CD14-positive monocyte (primary cell): ENCODE results near the gene DNAJC5. TPM values are rescaled to one million over a fixed set of nuclear protein-coding genes. Genes with fewer than 3 reads are reported as not detected.
"Not testable (repeated sequence)": the region's sequence is repeated elsewhere in the genome, so short reads cannot be mapped to it uniquely, and the experiment has no call there.

Experiments
- DNase-seq, 3 donors: peaks; one replicate each; pipeline ENCODE4 v3.0.0-alpha.2; 2011 to 2022
- H2AFZ ChIP-seq: 2 replicates; pipeline ENCODE4 v1.6.0; 2012; ENCODE audit warnings: mild to moderate bottlenecking, low read depth, low read length, inconsistent platforms; ENCODE audit not compliant: insufficient read depth, poor library complexity, severe bottlenecking
- H3K27ac ChIP-seq, 2 donors: 1 replicate in 1 of 2; 2 replicates in 1 of 2; pipeline ENCODE4 v1.5.1; 2012 to 2013; ENCODE audit warnings: low read length in 2 of 2, control low read depth in 1 of 2, inconsistent platforms in 1 of 2, low read depth in 1 of 2, mild to moderate bottlenecking in 1 of 2
- H3K27me3 ChIP-seq, 2 donors: one replicate each; pipeline versions ENCODE4 v1.6.0 to v1.6.1; 2011 to 2013; ENCODE audit warnings: low read length in 2 of 2; ENCODE audit not compliant: control insufficient read depth in 2 of 2, insufficient read depth in 2 of 2
- H3K36me3 ChIP-seq, 2 donors: replicated peaks in 1 of 2; 1 replicate in 1 of 2; 2 replicates in 1 of 2; pipeline versions ENCODE4 v1.5.1 to v1.6.1; 2012 to 2013; ENCODE audit warnings: low read length in 2 of 2, control low read depth in 1 of 2, inconsistent platforms in 1 of 2, mild to moderate bottlenecking in 1 of 2; ENCODE audit not compliant: insufficient read depth in 2 of 2, control insufficient read depth in 1 of 2
- H3K4me1 ChIP-seq, 2 donors: 1 replicate in 1 of 2; 2 replicates in 1 of 2; pipeline versions ENCODE4 v1.5.1 to v1.6.1; 2012 to 2013; ENCODE audit warnings: low read length in 2 of 2, control low read depth in 1 of 2, inconsistent platforms in 1 of 2, mild to moderate bottlenecking in 1 of 2, moderate library complexity in 1 of 2; ENCODE audit not compliant: insufficient read depth in 2 of 2, control insufficient read depth in 1 of 2
- H3K4me2 ChIP-seq: replicated peaks from 2 replicates; pipeline ENCODE3; 2012; ENCODE audit warnings: low read length, moderate library complexity, mild to moderate bottlenecking; ENCODE audit not compliant: poor library complexity, severe bottlenecking; ENCODE audit errors: extremely low read depth
- H3K4me3 ChIP-seq, 3 experiments: fragments of 200-600 bp in 1 of 3; sonication (generic) in 1 of 3; replicated peaks in 1 of 3; 1 replicate in 2 of 3; 2 replicates in 1 of 3; pipeline ENCODE4 v1.5.1; 2011 to 2013; ENCODE audit warnings: low read length in 3 of 3, mild to moderate bottlenecking in 3 of 3, control low read depth in 2 of 3, low read depth in 2 of 3, inconsistent platforms in 1 of 3, moderate library complexity in 1 of 3
- H3K79me2 ChIP-seq: 2 replicates; pipeline ENCODE4 v1.6.0; 2012; ENCODE audit warnings: mild to moderate bottlenecking, control low read depth, inconsistent platforms, low read length, moderate library complexity; ENCODE audit not compliant: insufficient read depth
- H3K9ac ChIP-seq: 2 replicates; pipeline ENCODE4 v1.6.0; 2017; ENCODE audit warnings: low read length, mild to moderate bottlenecking; ENCODE audit not compliant: insufficient read depth, poor library complexity, severe bottlenecking
- H3K9me3 ChIP-seq, 2 donors: replicated peaks in 1 of 2; 1 replicate in 1 of 2; 2 replicates in 1 of 2; pipeline versions ENCODE4 v1.5.1 to v1.6.1; 2012 to 2013; ENCODE audit warnings: low read length in 2 of 2, control low read depth in 1 of 2; ENCODE audit not compliant: control insufficient read depth in 1 of 2, insufficient read depth in 1 of 2
- H4K20me1 ChIP-seq: 2 replicates; pipeline ENCODE4 v1.6.0; 2012; ENCODE audit warnings: mild to moderate bottlenecking, low read length, control low read depth, moderate library complexity; ENCODE audit not compliant: insufficient read depth
- H3K27ac Mint-ChIP-seq, 7 donors: one replicate each; pipeline ENCODE4 v1.8.0; 2020; ENCODE audit warnings: mild to moderate bottlenecking in 7 of 7, mixed read lengths in 7 of 7, moderate library complexity in 6 of 7, inconsistent platforms in 2 of 7
- H3K27me3 Mint-ChIP-seq, 3 donors: one replicate each; pipeline ENCODE4 v1.8.0; 2021 to 2022; ENCODE audit warnings: low read depth in 3 of 3, mild to moderate bottlenecking in 3 of 3, mixed read lengths in 3 of 3, moderate library complexity in 3 of 3, inconsistent platforms in 1 of 3
- H3K36me3 Mint-ChIP-seq, 2 donors: one replicate each; pipeline ENCODE4 v1.8.0; 2020; ENCODE audit warnings: mixed read lengths in 2 of 2, inconsistent platforms in 1 of 2, mild to moderate bottlenecking in 1 of 2
- H3K4me1 Mint-ChIP-seq: one replicate; pipeline ENCODE4 v1.8.0; 2020; ENCODE audit warnings: mild to moderate bottlenecking, mixed read lengths
- H3K4me3 Mint-ChIP-seq, 2 donors: one replicate each; pipeline ENCODE4 v1.8.0; 2020; ENCODE audit warnings: mild to moderate bottlenecking in 2 of 2, mixed read lengths in 2 of 2, moderate library complexity in 1 of 2
- H3K9me3 Mint-ChIP-seq, 7 donors: one replicate each; pipeline ENCODE4 v1.8.0; 2020 to 2022; ENCODE audit warnings: mixed read lengths in 7 of 7, mild to moderate bottlenecking in 6 of 7, moderate library complexity in 6 of 7, inconsistent platforms in 2 of 7
- WGBS: methylation state at CpG from one replicate; pipeline ENCODE4 v1.1.5; 2013; ENCODE audit warnings: missing lambda C conversion rate; ENCODE audit not compliant: insufficient coverage; 5-methylcytosine and 5-hydroxymethylcytosine counted together
- intact Hi-C, 2 donors: fragments of 100-400 bp; cut with micrococcal nuclease; formaldehyde crosslinking; loops; one replicate each; pipeline versions ENCODE4 v1.15.0 to v1.15.1; 2023
- polyA plus RNA-seq, 3 donors: library from polyadenylated mRNA; depleted of rRNA in 1 of 3; unstranded in 2 of 3; stranded (reverse) in 1 of 3; fragments of 300-500 nt in 2 of 3; fragments of >200 nt in 1 of 3; fragmentation: Illumina TruSeq in 2 of 3; gene quantifications; 1 replicate in 2 of 3; 2 replicates in 1 of 3; pipeline ENCODE4 v1.2.3, GENCODE V29; 2012 to 2021
- TF ChIP-seq, protein P1 (sequence below): fragments of 200-600 bp; IDR thresholded peaks from one replicate; pipeline ENCODE4 v1.8.0; 2022; ENCODE audit warnings: antibody characterized with exemption, mild to moderate bottlenecking

DNAJC5 gene
- polyA plus RNA-seq, 3 donors, result 5.9 to 44.4 (median 7.4) TPM

DNA sequence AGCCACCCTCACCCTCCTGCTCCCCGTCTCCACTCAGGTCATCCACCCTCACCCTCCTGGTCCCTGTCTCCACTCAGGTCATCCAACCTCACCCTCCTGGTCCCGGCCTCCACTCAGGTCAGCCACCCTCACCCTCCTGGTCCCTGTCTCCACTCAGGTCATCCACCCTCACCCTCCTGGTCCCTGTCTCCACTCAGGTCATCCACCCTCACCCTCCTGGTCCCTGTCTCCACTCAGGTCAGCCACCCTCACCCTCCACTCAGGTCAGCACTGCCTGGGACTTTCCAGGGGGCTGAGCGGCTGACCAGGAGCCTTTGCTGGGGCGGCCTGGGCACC is 41.2 kb upstream of the DNAJC5 start:
- not testable (repeated sequence) for H3K36me3 ChIP-seq, H3K79me2 ChIP-seq, H3K9me3 ChIP-seq, DNase-seq, H3K9me3 Mint-ChIP-seq, H4K20me1 ChIP-seq, H3K36me3 Mint-ChIP-seq
- intact Hi-C loops, result loop anchor here in 1 of 2 donors (10.0 kb wide), 1 partner anchor 49 kb away; no protein-coding TSS in a partner anchor
- H3K27me3 ChIP-seq, result peaks cover 0 to 15% of the 10 kb centered on the region in 2 donors
- peaks cover 47 to 52% of the 10 kb centered on the region in 2 donors for H3K4me1 ChIP-seq
- Mint-ChIP-seq H3K27ac (peak overlapping the region in 6 of 7 donors; percentile 19 to 86 (median 59)), H3K27me3 (peaks cover 10 to 62% (median 46%) of the 10 kb centered on the region in 3 donors), H3K4me3 (peak overlapping the region; percentile 37 to 76), H3K4me1 (peaks cover 43% of the 10 kb centered on the region)
- H3K4me3 ChIP-seq, result peak overlapping the region in 1 of 3 experiments; percentile 55
- peak overlapping the region; percentile 58 for H3K4me2 ChIP-seq
- peak overlapping the region; percentile 67 for H3K9ac ChIP-seq
- WGBS, result 49% methylated on average over 4 of the region's 4 CpGs
- H3K27ac ChIP-seq, result peak overlapping the region; percentile 75
- H2AFZ ChIP-seq, result peak overlapping the region; percentile 76

DNA sequence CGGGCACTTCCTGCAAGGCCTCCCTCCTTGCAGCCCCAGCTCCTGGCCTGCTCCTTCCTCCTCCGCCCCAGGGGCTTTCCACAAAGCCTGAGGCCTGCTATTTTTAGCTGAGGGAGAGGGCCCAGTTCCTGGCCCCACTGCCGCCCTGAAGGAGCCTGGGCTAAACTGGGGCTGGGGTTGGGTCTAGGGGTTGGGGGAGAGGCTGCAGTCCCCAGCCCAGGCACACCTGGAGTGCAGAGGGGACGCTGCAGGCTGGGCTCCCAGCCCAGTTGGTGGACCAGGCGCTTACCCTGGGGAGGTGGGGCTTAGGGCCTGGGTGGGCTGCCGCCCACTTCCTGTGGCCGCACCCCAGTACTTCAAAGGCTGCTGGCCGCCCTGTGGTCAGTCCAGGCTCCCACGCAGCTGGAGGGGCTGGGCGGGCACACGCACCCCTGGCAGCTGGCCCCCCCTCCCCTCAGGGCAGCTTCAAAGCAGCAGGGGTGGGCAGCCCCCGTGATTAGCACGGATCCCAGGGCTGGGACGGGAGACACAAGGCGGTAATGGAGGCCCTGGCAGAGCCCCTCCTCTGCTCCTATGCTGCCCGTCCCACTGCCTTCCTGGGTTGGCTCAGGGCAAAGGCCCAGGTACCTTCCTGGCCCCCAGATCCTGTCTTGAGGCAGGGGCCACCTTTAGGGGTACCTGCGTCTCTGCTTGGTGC is 40.7 kb upstream of the DNAJC5 start:
- TF ChIP-seq, protein P1, sequence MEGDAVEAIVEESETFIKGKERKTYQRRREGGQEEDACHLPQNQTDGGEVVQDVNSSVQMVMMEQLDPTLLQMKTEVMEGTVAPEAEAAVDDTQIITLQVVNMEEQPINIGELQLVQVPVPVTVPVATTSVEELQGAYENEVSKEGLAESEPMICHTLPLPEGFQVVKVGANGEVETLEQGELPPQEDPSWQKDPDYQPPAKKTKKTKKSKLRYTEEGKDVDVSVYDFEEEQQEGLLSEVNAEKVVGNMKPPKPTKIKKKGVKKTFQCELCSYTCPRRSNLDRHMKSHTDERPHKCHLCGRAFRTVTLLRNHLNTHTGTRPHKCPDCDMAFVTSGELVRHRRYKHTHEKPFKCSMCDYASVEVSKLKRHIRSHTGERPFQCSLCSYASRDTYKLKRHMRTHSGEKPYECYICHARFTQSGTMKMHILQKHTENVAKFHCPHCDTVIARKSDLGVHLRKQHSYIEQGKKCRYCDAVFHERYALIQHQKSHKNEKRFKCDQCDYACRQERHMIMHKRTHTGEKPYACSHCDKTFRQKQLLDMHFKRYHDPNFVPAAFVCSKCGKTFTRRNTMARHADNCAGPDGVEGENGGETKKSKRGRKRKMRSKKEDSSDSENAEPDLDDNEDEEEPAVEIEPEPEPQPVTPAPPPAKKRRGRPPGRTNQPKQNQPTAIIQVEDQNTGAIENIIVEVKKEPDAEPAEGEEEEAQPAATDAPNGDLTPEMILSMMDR, result no peak
- Histone ChIP-seq H3K27ac (peak overlapping the region; percentile 75), H3K4me2 (peak overlapping the region; percentile 58), H3K4me1 (peaks cover 52 to 57% of the 10 kb centered on the region in 2 donors), H2AFZ (peak overlapping the region; percentile 76), H3K4me3 (peak overlapping the region in 1 of 3 experiments; percentile 55), H3K9me3 (no peaks in the 10 kb centered on the region), H3K36me3 (no peaks in the 10 kb centered on the region), H3K9ac (peak overlapping the region; percentile 67), H4K20me1 (no peaks in the 10 kb centered on the region), H3K27me3 (peaks cover 0 to 15% of the 10 kb centered on the region in 2 donors), H3K79me2 (no peaks in the 10 kb centered on the region)
- DNase-seq, result peak; percentile 62 to 86 (median 69)
- peaks cover 48% of the 10 kb centered on the region for H3K4me1 Mint-ChIP-seq
- intact Hi-C loops, result loop anchor here in 1 of 2 donors (10.0 kb wide), 1 partner anchor 49 kb away; no protein-coding TSS in a partner anchor
- H3K27ac Mint-ChIP-seq, result peak overlapping the region; percentile 19 to 86 (median 55)
- peak overlapping the region; percentile 9 to 76 for H3K4me3 Mint-ChIP-seq
- no peaks in the 10 kb centered on the region for H3K9me3 Mint-ChIP-seq
- 3% methylated on average over 14 of the region's 17 CpGs for WGBS
- H3K36me3 Mint-ChIP-seq, result peaks cover 0 to 4% of the 10 kb centered on the region in 2 donors
- peaks cover 10 to 63% (median 45%) of the 10 kb centered on the region in 3 donors for H3K27me3 Mint-ChIP-seq
